ENCODE results near the gene SHC3.

DNA sequence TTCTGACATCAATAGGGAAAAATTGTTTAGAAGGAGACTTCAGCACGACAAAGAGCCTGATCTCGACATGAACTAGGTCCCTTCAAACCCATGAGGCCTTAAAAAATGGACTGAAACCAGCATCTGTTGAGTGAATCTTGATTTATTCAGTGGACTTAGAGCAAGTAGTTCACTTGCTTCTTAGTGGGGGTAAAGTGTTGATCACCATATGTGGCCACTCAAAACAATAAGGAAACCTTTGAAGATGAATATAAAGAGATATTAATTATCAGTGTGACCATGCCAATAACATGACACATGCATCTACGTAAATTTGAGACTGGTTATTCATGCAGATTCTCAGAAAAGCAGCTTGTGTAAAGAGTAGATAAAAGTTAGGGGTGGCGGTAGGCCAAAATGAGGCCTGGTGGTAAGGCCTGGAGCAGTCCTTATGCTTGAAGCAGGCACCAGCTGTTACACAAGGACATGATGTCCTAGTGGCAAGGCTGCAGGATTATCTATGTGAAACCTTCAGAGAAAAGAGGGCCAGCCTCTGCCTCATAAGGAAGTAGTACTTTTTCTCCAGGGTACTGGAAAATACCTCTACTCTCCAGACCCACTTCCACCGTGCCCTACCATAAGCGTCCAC is 126.0 kb downstream of the SHC3 start:
- no peak for TF ChIP-seq GATA2 (IDR thresholded peaks at IDR 0.05; ENCODE audit: low read depth, low read length)
- no peak for TF ChIP-seq GATA3 (IDR thresholded peaks at IDR 0.05; ENCODE audit: low read depth, low read length)
